Mononuclear cell (primary cell): ENCODE data around the gene ANKRD13B. TPM values are rescaled to one million over a fixed set of nuclear protein-coding genes. Genes with fewer than 3 reads are reported as not detected.

Source experiments
- H3K27me3 ChIP-seq: 2 replicates; pipeline ENCODE4 v1.6.0; 2011; ENCODE audit warnings: low read length, control low read depth; ENCODE audit not compliant: insufficient read depth
- H3K4me1 ChIP-seq: 2 replicates; pipeline ENCODE4 v1.5.1; 2011; ENCODE audit warnings: mild to moderate bottlenecking, low read length, control low read depth; ENCODE audit not compliant: insufficient read depth
- H3K4me3 ChIP-seq: 2 replicates; pipeline ENCODE4 v1.5.1; 2011; ENCODE audit warnings: mild to moderate bottlenecking, low read length, moderate library complexity
- H3K9me3 ChIP-seq: 2 replicates; pipeline ENCODE4 v1.5.1; 2011; ENCODE audit warnings: low read depth, mild to moderate bottlenecking, control low read depth, low read length
- total RNA-seq: library from RNA; depleted of rRNA; stranded (reverse); fragments of >200 nt; gene quantifications from one replicate; pipeline ENCODE4 v1.2.3, GENCODE V29; 2012

ANKRD13B gene
- total RNA-seq, 1 donor = 1.3 TPM

DNA sequence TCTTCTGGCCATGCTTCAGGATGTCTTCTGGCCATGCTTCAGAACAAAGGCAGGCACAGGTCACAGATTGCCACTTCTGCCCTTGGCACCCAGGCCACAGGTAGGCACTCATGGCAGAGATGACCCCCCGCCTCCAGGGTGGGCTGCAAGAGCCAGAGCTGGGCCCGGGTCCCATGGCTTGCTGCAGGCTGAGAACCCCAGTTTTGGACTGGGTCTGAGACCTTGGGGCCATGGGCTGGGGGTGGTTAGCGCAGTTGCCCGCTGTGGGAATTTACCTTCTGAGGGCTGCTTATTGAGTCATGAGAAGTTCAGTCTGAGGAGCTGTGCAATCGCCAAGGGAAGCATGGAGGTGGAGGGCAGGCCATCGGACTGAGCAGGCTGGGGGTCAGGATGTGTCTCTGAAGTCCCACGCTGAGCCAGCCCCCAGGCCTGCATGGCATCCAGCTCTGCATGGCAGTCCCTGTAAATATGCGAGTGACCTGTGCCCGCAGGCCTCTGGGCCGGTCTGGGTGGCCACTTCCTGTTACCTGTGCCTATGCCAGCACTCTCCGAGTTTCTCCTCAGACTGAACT lies 1.7 kb downstream of the ANKRD13B start:
- H3K9me3 ChIP-seq = no peaks in the 10 kb centered on the region
- peaks cover 42% of the 10 kb centered on the region for H3K4me1 ChIP-seq
- no peak overlapping the region for H3K4me3 ChIP-seq
- peaks cover 5% of the 10 kb centered on the region for H3K27me3 ChIP-seq

DNA sequence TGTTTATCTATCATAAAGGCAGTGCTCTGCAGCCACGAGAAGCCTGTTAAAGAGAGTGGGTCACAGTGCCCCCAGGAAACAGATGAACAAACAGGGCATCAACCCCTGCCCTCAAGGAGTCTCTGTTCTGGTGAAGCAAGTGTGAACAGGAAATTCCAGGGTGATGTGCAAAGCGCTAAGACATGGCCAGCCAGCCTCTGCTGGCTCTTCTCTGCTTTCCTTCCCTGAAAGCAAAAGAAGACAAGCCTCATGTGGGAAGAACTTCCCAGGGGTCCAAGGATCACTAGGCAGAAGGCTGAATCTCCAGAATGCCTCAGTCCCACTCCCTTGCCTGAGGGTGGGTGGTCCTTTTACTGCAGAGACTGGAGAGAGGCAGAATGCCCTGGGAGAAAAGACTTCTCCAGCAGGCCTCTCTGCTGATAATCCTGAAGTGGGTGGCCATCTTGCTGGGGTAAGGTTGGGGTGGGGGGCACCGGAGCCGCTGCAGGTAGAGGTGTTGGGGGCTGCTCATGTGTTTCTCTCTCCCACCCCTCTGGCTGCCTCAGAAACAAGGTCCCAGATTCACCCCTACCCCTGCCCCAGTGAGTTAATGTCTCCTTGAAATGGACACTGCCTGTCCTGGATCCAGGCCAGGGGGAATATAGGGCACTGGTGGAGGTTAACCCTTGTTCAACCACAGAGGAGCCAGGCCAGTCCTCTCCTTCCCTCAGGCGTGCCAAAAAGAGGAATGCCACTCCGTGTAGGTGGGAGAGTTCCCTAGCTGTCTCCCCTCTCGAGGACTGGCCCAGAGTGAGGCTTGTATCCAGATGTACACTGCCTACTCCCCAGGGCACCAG lies 2.4 kb downstream of the ANKRD13B start:
- peaks cover 5% of the 10 kb centered on the region for H3K27me3 ChIP-seq
- H3K4me3 ChIP-seq = no peak overlapping the region
- no peaks in the 10 kb centered on the region for H3K9me3 ChIP-seq
- H3K4me1 ChIP-seq = peaks cover 35% of the 10 kb centered on the region

DNA sequence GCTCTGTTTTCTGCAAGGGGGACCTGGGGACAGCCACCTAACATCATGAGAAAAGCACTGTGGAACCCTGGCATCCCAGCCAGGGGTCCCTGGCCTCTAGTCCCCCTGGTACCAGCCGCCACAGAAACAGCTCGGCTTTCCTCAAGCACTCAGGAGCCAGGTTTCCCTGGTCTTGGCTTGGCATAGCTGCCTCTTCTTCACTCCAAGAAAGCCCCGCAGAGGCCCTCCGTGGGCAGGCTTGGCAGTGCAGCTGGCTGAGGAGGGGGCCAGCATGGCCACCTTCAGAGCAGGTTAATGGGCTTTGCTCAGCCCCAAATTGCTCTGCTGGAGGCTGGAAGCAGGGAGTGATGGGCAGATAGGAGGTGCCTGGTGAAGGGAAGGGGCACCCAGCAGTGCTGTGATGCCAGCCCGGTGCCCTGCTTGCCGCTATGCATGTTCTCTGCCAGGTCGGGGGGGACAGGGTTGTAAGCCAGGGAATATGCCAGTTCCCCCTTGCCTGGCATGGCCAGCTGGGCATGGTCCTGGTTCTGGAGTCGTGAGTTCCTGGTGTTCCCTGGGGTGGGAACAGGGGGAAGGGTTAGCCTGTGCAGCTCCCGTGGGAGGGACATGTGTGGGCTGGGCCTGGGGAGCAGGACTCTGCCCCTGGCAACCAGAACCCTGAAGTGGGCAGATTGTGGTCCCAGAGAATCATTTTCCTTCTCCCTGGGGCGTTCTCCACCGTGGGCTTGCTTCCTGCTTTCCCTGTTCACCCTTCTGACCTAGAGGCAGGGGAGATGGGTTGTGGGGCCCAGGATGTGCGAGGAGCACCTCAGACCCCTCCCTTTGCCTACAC lies 3.2 kb downstream of the ANKRD13B start:
- peaks cover 5% of the 10 kb centered on the region for H3K27me3 ChIP-seq
- H3K4me1 ChIP-seq = peaks cover 26% of the 10 kb centered on the region

DNA sequence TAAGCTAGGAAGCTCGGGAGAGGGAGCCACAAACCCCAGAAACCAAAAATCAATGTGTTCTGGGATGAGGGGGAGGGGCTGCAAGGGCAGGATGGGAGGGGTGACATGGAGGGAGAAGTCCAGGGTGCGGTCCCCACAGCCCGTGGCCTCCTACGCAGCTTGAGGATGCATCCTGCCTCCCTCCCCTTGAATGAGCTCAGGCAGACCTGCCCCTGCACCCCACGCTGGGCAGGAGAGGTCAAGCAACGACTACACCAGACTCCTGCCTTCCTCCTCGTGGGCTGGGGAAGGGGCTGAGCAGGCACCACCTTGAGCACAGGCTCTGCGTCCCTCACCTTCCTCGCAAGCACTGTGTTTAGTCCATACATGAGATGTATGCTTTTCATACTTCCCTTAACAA lies 3.9 kb downstream of the ANKRD13B start:
- Histone ChIP-seq H3K27me3 (peaks cover 5% of the 10 kb centered on the region), H3K4me1 (peaks cover 20% of the 10 kb centered on the region), H3K4me3 (no peak overlapping the region), H3K9me3 (no peaks in the 10 kb centered on the region)

More for the DNA sequence above, 3.2 kb downstream of the ANKRD13B start:
- H3K9me3 ChIP-seq = no peaks in the 10 kb centered on the region
- no peak overlapping the region for H3K4me3 ChIP-seq

DNA sequence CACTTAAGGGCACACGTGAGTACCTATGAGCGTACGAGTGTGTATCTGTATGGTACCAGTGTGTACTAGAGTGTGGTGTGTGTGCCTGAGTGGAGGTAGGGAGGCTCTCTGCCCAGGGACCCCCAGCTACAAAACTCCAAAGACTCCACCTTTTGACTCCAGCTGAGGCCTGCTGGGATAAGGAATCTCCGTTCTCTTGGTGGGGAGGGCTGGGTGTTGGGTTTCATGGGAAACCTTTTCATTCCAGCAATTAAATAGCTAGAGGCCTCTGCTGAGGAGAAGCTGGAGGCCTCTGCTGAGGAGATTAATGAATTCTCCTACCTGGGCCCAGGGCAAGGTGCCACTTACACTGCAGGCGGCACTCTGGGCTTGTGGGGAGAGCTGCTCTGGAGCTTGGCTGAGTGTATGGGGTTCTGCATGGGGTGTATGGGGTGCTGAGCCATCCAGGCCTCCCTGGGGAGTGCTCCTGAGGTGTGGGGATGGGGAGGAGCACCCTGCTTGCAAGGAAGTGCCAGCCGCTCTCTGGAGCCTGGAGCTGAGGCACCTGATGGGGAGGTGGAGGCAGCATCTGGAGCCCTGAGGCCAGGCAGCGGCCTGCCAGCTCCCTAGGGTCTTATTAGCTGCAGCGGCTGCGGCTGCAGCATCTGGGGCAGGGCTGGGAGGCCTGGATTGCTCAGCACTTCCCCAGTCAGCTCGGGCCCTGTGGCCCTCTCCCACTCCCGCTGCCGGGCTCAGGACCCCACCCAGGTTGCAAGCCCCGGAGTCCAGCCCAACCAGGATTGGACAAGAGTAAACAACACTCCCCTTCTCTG lies 4.6 kb downstream of the ANKRD13B start:
- Histone ChIP-seq H3K4me3 (no peak overlapping the region), H3K4me1 (peaks cover 12% of the 10 kb centered on the region), H3K27me3 (peaks cover 5% of the 10 kb centered on the region)

DNA sequence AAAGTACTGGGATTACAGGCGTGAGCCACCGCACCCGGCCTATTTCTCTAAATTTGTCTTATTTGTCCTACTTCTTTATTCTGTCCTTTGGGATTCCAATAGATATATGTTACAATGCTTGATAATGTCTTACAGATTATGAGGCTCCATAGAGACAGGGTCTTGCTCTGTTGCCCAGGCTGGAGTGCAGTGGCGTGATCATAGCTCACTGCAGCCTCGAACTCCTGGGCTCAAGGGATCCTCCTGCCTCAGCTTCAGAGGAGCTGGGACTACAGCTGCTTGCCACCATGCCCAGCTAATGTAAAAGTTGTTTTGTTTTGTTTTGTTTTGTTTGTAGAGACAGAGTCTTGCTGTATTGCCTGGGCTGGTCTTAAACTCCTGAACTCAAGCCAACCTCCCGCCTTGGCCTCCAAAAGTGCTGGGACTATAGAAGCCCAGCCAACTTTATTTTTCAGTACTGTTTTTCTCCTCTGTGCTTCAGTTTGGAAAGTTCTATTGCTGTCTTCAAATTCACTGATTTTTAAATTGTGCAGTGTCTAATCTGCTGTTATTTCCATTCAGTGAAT lies 10.3 kb downstream of the ANKRD13B start:
- H3K4me1 ChIP-seq = no peaks in the 10 kb centered on the region
- no peaks in the 10 kb centered on the region for H3K9me3 ChIP-seq
- no peak overlapping the region for H3K4me3 ChIP-seq
- H3K27me3 ChIP-seq = no peaks in the 10 kb centered on the region

More for the DNA sequence above, 4.6 kb downstream of the ANKRD13B start:
- no peaks in the 10 kb centered on the region for H3K9me3 ChIP-seq

DNA sequence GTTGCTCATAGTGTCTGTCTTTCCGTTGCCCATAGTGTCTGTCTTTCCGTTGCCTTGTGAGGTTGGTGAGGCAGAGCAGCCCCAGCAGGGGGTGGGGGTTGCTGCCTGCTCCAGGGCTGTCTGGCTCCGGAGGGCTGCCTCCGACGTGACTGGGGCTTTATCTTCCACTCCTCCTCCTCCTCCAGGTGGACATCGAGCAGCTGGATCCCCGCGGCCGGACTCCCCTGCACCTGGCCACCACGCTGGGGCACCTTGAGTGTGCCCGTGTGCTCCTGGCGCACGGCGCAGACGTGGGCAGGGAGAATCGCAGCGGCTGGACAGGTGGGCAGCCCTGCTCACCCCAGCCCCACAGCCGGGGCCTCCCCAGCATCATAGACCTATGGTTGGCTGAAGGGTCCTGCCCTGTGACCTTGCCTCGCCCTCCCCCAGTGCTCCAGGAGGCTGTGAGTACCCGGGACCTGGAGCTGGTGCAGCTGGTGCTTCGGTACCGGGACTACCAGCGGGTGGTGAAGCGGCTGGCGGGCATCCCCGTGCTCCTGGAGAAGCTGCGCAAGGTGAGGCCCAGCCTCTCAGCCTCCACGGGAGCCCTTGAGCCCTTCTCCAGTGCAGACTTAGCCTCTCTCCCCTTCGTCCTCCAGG lies 14.7 kb downstream of the ANKRD13B start:
- Histone ChIP-seq H3K4me3 (no peak overlapping the region), H3K27me3 (peaks cover under 1% of the 10 kb centered on the region), H3K9me3 (no peaks in the 10 kb centered on the region), H3K4me1 (peaks cover under 1% of the 10 kb centered on the region)

DNA sequence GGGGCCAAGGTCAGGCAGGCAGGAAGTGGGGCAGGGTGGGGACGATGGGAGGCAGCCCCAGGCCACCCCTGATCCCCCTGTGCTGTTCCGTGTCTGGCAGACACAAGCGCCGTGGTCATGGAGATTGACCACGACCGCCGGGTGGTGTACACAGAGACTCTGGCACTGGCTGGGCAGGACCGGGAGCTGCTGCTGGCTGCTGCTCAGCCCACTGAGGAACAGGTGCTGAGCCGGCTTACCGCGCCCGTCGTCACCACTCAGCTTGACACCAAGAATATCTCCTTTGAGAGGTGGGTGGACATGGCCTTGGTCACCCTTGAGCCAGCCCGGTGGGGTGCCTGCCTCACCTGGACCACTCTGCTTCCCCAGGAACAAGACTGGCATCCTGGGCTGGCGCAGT lies 16.1 kb downstream of the ANKRD13B start:
- Histone ChIP-seq H3K4me1 (peaks cover 13% of the 10 kb centered on the region), H3K4me3 (no peak overlapping the region)

DNA sequence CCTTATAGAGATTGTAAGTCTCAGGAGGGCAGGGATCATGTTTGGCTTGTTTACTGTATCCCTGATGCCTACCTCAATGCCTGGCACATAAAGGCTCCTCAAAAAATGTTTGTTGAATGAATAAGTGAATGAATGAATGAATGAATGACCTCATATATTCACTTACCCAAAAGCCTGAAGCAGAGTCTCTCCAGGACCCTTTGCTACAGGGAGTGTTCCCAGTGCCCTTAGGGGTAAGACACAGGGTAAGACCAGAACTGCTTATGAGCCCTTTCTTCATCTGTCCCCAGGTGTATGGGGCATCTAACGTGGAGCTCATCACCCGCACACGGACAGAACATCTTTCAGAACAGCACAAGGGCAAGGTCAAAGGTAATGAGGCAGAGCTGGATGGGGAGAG lies 17.5 kb downstream of the ANKRD13B start:
- Histone ChIP-seq H3K9me3 (no peaks in the 10 kb centered on the region), H3K27me3 (peaks cover 3% of the 10 kb centered on the region), H3K4me3 (no peak overlapping the region), H3K4me1 (peaks cover 27% of the 10 kb centered on the region)

More for the DNA sequence above, 16.1 kb downstream of the ANKRD13B start:
- peaks cover 3% of the 10 kb centered on the region for H3K27me3 ChIP-seq
- H3K9me3 ChIP-seq = no peaks in the 10 kb centered on the region

DNA sequence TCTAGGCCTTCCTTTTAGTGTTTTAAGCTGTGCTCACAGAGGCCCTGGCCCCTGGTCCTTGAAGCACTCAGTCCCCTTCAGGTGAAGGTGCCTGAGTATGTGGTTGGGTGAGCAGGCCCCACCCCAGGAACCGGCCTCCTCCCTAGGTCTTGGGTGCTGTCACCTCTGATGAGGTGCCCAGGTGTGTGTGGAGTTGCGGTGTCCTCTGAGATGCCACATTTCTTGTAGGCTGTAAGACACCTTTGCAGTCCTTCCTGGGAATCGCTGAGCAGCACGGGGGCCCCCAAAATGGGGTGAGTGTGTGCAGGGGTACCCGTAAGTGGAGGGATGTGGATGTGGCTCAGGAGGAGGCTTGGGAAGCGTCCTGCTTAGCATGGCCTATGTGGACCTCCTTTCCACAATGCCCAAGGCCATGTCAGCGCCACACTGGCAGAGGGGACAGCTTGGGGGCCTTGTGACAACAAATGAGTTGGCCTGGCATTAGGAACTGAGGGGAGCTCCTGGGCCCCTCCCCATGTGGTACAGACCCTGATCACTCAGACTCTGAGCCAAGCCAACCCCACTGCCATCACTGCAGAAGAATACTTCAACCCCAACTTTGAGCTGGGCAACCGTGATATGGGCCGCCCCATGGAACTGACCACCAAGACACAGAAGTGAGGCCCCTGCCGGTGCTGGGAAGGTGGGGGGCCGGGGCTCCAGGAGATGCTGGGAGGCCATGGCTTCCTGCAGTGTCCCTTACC lies 18.6 kb downstream of the ANKRD13B start:
- no peak overlapping the region for H3K4me3 ChIP-seq

DNA sequence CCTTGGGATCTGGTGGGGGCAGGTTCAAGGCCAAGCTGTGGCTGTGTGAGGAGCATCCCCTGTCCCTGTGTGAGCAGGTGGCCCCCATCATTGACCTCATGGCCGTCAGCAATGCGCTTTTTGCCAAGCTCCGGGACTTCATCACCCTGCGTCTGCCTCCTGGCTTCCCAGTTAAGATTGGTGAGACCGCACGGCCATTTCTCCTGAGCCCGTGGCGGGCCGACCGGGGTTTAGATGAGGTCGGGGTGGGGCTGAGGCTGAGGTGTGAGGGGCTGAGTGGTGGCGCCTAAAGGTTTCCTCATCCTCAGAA lies 19.1 kb downstream of the ANKRD13B start:
- peaks cover 12% of the 10 kb centered on the region for H3K27me3 ChIP-seq
- H3K9me3 ChIP-seq = no peaks in the 10 kb centered on the region
- peaks cover 44% of the 10 kb centered on the region for H3K4me1 ChIP-seq
- H3K4me3 ChIP-seq = no peak overlapping the region

More for the DNA sequence above, 18.6 kb downstream of the ANKRD13B start:
- Histone ChIP-seq H3K9me3 (no peaks in the 10 kb centered on the region), H3K27me3 (peaks cover 9% of the 10 kb centered on the region), H3K4me1 (peaks cover 39% of the 10 kb centered on the region)

DNA sequence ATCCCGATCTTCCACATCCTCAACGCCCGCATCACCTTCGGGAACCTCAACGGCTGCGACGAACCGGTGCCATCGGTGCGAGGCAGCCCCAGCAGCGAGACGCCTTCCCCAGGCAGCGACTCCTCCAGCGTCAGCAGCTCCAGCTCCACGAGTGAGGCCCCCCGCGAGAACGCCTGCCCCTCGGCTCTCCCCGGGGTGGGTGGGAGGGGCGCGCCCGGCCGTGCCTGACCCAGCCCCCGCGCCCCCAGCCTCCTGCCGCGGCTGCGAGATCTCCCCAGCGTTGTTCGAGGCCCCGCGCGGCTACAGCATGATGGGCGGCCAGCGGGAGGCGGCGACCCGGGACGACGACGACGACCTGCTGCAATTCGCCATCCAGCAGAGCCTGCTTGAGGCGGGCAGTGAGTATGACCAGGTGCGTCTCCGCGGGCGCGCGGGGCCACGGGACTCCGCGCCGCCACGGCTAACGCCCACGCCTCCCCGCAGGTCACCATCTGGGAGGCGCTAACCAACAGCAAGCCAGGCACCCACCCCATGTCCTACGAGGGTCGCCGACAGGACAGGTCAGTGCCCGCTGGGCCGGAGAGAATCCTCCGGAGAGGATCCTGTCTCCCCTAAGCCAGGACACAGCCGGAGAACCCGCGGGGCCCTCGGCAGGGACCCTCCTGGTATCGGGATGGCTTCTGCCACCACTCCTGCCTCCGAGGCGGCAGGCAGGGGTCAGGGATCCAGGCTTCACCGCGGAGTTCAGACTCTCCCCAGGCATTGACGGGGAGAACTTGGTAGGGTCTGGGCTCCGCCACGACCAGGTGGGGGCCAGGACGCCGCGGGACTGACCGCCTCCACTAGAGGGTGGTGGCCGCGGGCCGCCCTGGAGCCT lies 19.7 kb downstream of the ANKRD13B start:
- peaks cover 50% of the 10 kb centered on the region for H3K4me1 ChIP-seq
- H3K9me3 ChIP-seq = no peaks in the 10 kb centered on the region
- peaks cover 12% of the 10 kb centered on the region for H3K27me3 ChIP-seq
- H3K4me3 ChIP-seq = no peak overlapping the region
